Testis (tissue), 3 donors: Measurements from ENCODE around the gene SMAD7. TPM values are rescaled to one million over a fixed set of nuclear protein-coding genes. Genes with fewer than 3 reads are reported as not detected.

Experiments
- DNase-seq: peaks from one replicate; pipeline ENCODE4 v3.0.0-alpha.2; 2019
- H3K27ac ChIP-seq, 2 donors: fragments of 200-600 bp; sonication (generic); one replicate each; pipeline ENCODE4 v1.5.1; 2019
- H3K27me3 ChIP-seq: fragments of 200-600 bp; sonication (generic); one replicate; pipeline ENCODE4 v1.5.1; 2019
- H3K36me3 ChIP-seq: fragments of 200-600 bp; sonication (generic); one replicate; pipeline ENCODE4 v1.5.1; 2017; ENCODE audit warnings: low read depth; ENCODE audit errors: missing control alignments
- H3K4me1 ChIP-seq: fragments of 200-600 bp; sonication (generic); one replicate; pipeline ENCODE4 v1.5.1; 2019
- H3K4me3 ChIP-seq, 2 donors: fragments of 200-600 bp; sonication (generic); one replicate each; pipeline ENCODE4 v1.5.1; 2017 to 2019
- H3K9me3 ChIP-seq: fragments of 200-600 bp; sonication (generic); one replicate; pipeline ENCODE4 v1.5.1; 2017
- CTCF ChIP-seq, 3 experiments: fragments of 450-650 bp in 2 of 3; fragments of 200-600 bp in 1 of 3; sonication (generic) in 1 of 3; IDR thresholded peaks; one replicate each; pipeline ENCODE4 v1.5.1; 2016 to 2019; ENCODE audit warnings: antibody characterized with exemption in 3 of 3, mild to moderate bottlenecking in 2 of 3, moderate library complexity in 1 of 3
- POLR2A ChIP-seq: fragments of 450-650 bp; IDR thresholded peaks from one replicate; pipeline ENCODE4 v1.6.1; 2017; ENCODE audit warnings: antibody characterized with exemption, mild to moderate bottlenecking, moderate library complexity
- WGBS, 2 donors: methylation state at CpG; one replicate each; pipeline ENCODE4 v1.1.5; 2018; 5-methylcytosine and 5-hydroxymethylcytosine counted together
- intact Hi-C: fragments of 100-400 bp; cut with DNase I; formaldehyde crosslinking; loops from one replicate; pipeline ENCODE4 v1.15.1; 2023; ENCODE audit warnings: low total_unique reads
- polyA plus RNA-seq: library from polyadenylated mRNA; stranded (reverse); fragments of 350-450 nt; fragmentation: Illumina TruSeq; extraction: RNeasy Lipid Tissue Mini Kit (QIAGEN cat#74804); gene quantifications from one replicate; pipeline ENCODE4 v1.2.3, GENCODE V29; 2014; ENCODE audit warnings: low read depth, low replicate concordance; ENCODE audit not compliant: insufficient read depth
- total RNA-seq, 2 donors: library from RNA; depleted of rRNA; stranded (reverse); fragments of >200 nt; gene quantifications; one replicate each; pipeline ENCODE4 v1.2.3, GENCODE V29; 2016

Gene SMAD7
- total and polyA plus RNA-seq, 3 donors from 2014 or later, result 7.5 to 14.6 (median 9.8) TPM

- no peak for TF ChIP-seq POLR2A
- intact Hi-C loops, result loop anchor here (5.0 to 10.0 kb wide), 2 partner anchors 180 to 278 kb away; no protein-coding TSS in a partner anchor
- peaks cover 4% of the 10 kb centered on the region for H3K4me1 ChIP-seq
Observed at GRCh38 chr18:48954886-48955819, 4.4 kb upstream of the SMAD7 start.

GRCh38 chr18:48953104-48953706, 2.4 kb upstream of the SMAD7 start:
- peak overlapping the region; percentile 89 to 98 for H3K27ac ChIP-seq
- DNase-seq, result no peak
- H3K9me3 ChIP-seq, result no peaks in the 10 kb centered on the region
- peaks cover 4% of the 10 kb centered on the region for H3K4me1 ChIP-seq
- TF ChIP-seq CTCF (IDR thresholded peaks at IDR 0.05) (no peak), POLR2A (no peak)
- intact Hi-C loops, result loop anchor here (5.0 to 10.0 kb wide), 2 partner anchors 178 to 276 kb away; no protein-coding TSS in a partner anchor
- peak overlapping the region; percentile 69 to 76 for H3K4me3 ChIP-seq
- 48 to 54% methylated on average over 19 of the region's 19 CpGs for WGBS, 2 donors
- H3K36me3 ChIP-seq, result no peaks in the 10 kb centered on the region
- H3K27me3 ChIP-seq, result no peaks in the 10 kb centered on the region

More at GRCh38 chr18:48954886-48955819, 4.4 kb upstream of the SMAD7 start:
- 84 to 86% methylated on average over 14 of the region's 14 CpGs for WGBS, 2 donors
- peak overlapping the region in 1 of 2 donors; percentile 33 for H3K27ac ChIP-seq
- DNase-seq, result no peak
- H3K27me3 ChIP-seq, result no peaks in the 10 kb centered on the region
- H3K9me3 ChIP-seq, result no peaks in the 10 kb centered on the region
- no peaks in the 10 kb centered on the region for H3K36me3 ChIP-seq
- no peak overlapping the region for H3K4me3 ChIP-seq

- no peaks in the 10 kb centered on the region for H3K27me3 ChIP-seq
- no peak for TF ChIP-seq POLR2A
- TF ChIP-seq CTCF (IDR thresholded peaks at IDR 0.05), result no peak
- intact Hi-C loops, result loop anchor here (5.0 to 10.0 kb wide), 2 partner anchors 178 to 275 kb away; no protein-coding TSS in a partner anchor
- no peaks in the 10 kb centered on the region for H3K36me3 ChIP-seq
- peaks cover 10% of the 10 kb centered on the region for H3K4me1 ChIP-seq
- WGBS, 2 donors, result 0 to 3% methylated on average over 25 to 67 of the region's 67 CpGs
- no peaks in the 10 kb centered on the region for H3K9me3 ChIP-seq
- H3K27ac ChIP-seq, result peak overlapping the region; percentile 89 to 98
- DNase-seq, result peak; percentile 76
- H3K4me3 ChIP-seq, result peak overlapping the region; percentile 69 to 76
Observed at GRCh38 chr18:48952287-48953103, 1.7 kb upstream of the SMAD7 start.

- Histone ChIP-seq H3K27me3 (no peaks in the 10 kb centered on the region), H3K9me3 (no peaks in the 10 kb centered on the region), H3K36me3 (no peaks in the 10 kb centered on the region), H3K4me1 (peaks cover 16% of the 10 kb centered on the region), H3K27ac (peak overlapping the region; percentile 89 to 98), H3K4me3 (peak overlapping the region; percentile 69 to 76)
- intact Hi-C loops, result loop anchor here (5.0 to 10.0 kb wide), 2 partner anchors 177 to 274 kb away; no protein-coding TSS in a partner anchor
- WGBS, 2 donors, result 0 to 3% methylated on average over 8 to 93 of the region's 106 CpGs
- TF ChIP-seq POLR2A (no peak), CTCF (IDR thresholded peaks at IDR 0.05) (no peak)
- peak; percentile 86 for DNase-seq
Observed at GRCh38 chr18:48951448-48952286, 902 bp upstream of the SMAD7 start.
